GM12891 (cell line): ENCODE data around the gene CDS2.
"Not testable (repeated sequence)": the region's sequence is repeated elsewhere in the genome, so short reads cannot be mapped to it uniquely, and the experiment has no call there.

Experiments used
- DNase-seq: peaks from one replicate; pipeline ENCODE4 v3.0.0; 2011; ENCODE audit warnings: low spot score; ENCODE audit not compliant: insufficient read length
- FAIRE-seq: peaks from 2 replicates; lab custom pipeline; 2011; peaks lifted over from hg19 to GRCh38; lab: Jason Lieb, UNC
- PAX5 ChIP-seq: IDR thresholded peaks from 2 replicates; pipeline ENCODE4 v1.6.1; 2011; ENCODE audit warnings: low read length, moderate library complexity, mild to moderate bottlenecking; ENCODE audit not compliant: insufficient read depth, severe bottlenecking
- POLR2A ChIP-seq: IDR thresholded peaks from 2 replicates; pipeline ENCODE4 v1.6.1; 2011; ENCODE audit warnings: low read depth, low read length, control low read depth
- POLR2AphosphoS5 ChIP-seq: IDR thresholded peaks from 2 replicates; pipeline ENCODE4 v1.6.1; 2011; ENCODE audit warnings: low read depth, low read length, control low read depth
- POU2F2 ChIP-seq: IDR thresholded peaks from 2 replicates; pipeline ENCODE4 v1.6.1; 2011; ENCODE audit warnings: low read depth, mild to moderate bottlenecking, control low read depth, low read length, moderate library complexity
- SPI1 ChIP-seq: IDR thresholded peaks from 2 replicates; pipeline ENCODE4 v1.6.1; 2011; ENCODE audit warnings: low read depth, low read length, control low read depth
- TAF1 ChIP-seq: IDR thresholded peaks from 2 replicates; pipeline ENCODE4 v1.6.1; 2011; ENCODE audit warnings: low read depth, low read length, control low read depth

The CDS2 gene

DNA sequence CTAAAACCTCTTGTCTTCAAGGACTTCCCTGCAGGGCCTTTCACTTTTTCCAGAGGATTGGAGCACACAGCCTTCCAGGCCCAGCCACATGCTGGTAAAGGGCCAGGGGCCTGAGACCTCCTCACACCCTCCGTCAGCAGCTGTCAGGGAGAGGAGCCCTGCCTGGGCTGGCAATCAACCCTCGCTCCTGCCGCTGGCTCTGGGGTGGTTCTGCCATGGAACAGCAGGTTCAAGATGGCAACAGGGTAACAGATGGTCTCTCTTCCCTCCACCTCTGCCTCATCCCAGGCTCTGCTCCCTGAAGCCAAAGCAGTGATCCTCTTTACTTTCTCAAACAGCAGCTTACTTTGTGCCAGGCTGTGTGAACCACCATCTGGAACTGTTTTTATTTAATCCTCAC, 30.9 kb upstream of the CDS2 start:
- no peak for DNase-seq
- TF ChIP-seq SPI1 (no peak), TAF1 (no peak), POLR2A (no peak), POLR2AphosphoS5 (no peak), POU2F2 (no peak), PAX5 (no peak)
- FAIRE-seq = no peak

DNA sequence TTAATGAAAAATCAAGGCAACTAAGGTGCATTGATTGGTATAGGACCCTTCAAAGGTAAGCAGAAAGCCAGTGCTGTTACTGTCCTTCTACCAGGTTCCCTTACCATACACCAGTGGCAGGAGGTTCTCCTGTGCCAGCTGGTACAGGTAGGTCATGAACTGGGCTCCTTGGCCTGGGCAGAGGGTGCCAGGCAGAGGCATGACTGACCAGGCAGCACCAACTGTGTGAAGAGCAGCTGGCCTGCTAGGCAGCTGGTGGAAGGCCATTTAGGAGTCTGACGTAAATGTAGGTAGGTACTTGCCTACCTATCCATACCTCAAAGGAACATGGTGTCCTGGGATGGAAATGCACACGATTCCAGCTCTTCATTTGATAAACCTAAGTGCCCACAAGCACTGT, 30.3 kb upstream of the CDS2 start:
- TF ChIP-seq POU2F2 (no peak), POLR2AphosphoS5 (no peak)
- FAIRE-seq = no peak
- DNase-seq = no peak

DNA sequence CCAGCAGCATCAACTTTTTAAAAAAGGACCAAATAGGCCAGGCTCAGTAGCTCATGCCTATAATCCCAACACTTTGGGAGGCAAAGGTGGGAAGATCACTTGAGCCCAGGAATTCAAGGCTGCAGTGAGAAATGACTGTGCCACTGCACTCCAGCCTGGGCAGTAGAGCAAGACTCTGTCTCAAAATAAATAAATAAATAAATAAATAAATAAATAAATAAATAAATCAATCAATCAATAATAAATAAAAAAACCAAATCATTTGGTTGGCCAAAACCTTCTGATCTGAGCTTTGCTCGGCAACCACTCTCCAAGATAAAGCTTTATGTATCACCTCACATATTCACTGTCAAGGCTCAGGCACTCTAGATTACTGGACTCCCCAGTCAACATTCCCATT, 27.8 kb upstream of the CDS2 start:
- not testable (repeated sequence) for FAIRE-seq, DNase-seq

DNA sequence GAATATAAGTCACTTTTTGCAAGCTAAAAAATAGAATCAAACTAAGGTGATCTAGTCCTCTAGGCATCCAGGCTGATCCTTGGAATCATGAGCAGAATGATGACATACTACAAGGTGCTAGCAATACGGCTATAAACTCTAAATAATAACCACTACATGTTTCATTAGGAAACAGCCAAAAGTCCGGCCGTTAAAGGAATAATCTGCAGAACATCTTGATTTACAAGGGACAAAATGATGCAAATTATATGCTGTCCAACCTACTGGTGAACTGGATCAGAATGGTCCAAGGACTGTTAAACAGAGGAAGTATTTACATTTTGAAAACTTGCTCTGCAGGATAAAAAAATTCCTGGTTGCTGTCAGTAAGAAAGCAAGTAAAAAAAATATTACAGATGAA, 26.9 kb upstream of the CDS2 start:
- not testable (repeated sequence) for DNase-seq, FAIRE-seq

DNA sequence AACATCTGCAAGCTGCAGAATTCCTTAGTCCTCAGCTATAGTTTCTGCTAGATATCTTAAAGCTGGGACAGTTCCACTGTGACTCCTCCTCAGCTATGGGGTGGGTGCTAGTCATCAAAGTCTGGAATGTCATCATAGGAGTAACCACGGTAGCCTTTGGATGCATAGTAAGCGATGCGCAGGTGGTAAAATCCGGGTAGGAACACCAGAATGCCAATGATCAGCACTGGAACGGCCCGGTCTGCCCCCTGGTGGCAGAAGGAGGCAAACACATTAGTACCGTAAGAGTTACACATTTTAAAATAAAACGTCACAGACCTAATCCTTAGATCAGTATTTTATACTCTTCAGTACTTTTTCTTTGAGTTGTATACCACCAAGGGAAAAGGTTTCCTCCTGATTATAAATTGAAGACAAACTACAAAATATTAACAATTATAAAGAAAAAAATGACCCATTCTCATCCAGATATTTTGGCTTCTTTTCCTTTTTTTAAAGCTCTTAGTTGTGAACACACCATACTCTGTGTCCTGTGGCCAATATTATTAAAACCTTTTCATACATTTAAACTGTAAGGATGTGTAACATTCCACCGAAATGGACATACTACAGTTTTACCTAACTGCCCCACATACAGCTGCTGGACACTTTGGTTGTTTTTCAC, 26.0 kb upstream of the CDS2 start:
- DNase-seq = no peak
- no peak for TF ChIP-seq PAX5
- TF ChIP-seq TAF1 = no peak
- peak; percentile 14; the same call in 1 of the 2 replicates for TF ChIP-seq POU2F2
- FAIRE-seq = peak; percentile 60

DNA sequence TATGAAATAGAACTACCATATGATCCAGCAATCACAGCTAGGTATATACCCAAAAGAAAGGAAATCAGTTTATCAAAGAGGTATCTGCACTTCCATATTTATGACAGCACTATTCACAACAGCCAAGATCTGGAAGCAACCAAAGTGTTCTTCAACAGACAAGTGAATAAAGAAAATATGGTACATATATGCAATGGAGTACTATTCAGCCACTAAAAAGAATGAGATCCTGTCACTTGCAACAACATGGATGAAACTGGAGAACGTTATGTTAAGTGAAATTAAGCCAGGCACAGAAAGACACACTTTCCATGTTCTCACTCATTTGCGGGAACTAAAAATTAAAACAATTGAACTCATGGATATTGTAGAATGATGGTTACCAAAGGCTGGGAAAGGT, 22.3 kb upstream of the CDS2 start:
- no peak for TF ChIP-seq POU2F2
- TF ChIP-seq SPI1 = no peak
- TF ChIP-seq POLR2AphosphoS5 = no peak
- TF ChIP-seq PAX5 = no peak
- no peak for TF ChIP-seq TAF1
- no peak for TF ChIP-seq POLR2A
- FAIRE-seq (no peak), DNase-seq (no peak)

DNA sequence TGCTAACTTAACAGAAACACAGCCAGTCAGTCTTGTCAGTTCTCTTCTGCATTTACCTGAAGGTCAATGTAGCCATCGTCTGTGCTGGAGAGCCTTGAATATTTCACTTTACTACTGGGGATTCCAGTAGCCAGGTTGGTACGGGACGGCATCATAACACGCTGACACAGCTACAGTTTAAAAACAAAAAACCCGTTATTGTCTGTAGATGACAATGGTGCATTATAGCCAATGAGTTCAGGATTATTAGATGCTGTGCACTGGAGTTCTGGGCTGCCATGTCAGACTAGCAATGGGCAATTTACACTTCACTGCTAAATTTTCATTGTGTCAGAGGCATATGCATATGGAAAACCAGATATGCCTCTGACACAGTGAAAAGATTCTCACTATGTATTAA, 17.5 kb upstream of the CDS2 start:
- DNase-seq = no peak
- no peak for FAIRE-seq
- TF ChIP-seq TAF1 = no peak
- no peak for TF ChIP-seq POU2F2
- TF ChIP-seq POLR2A = no peak
- no peak for TF ChIP-seq PAX5
- no peak for TF ChIP-seq SPI1
- TF ChIP-seq POLR2AphosphoS5 = no peak

DNA sequence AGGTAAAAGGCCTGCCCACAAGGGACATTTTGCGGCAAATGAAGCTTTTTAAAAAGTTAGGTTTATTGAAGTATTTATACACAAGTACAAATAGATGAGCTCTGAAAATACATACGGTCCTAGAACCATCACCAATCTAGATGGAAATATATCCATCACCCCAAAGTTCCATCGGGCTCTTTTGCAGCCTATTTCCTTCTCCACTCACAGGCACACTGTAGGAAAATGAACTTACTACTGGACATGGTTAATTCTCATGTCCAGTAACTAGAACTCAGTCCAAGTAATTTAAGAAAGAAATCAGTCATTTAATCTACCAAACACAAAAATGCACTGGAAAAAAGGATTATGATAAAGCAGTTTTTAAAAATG, 13.2 kb upstream of the CDS2 start:
- FAIRE-seq (peak; percentile 16), DNase-seq (no peak)
- no peak for TF ChIP-seq TAF1

DNA sequence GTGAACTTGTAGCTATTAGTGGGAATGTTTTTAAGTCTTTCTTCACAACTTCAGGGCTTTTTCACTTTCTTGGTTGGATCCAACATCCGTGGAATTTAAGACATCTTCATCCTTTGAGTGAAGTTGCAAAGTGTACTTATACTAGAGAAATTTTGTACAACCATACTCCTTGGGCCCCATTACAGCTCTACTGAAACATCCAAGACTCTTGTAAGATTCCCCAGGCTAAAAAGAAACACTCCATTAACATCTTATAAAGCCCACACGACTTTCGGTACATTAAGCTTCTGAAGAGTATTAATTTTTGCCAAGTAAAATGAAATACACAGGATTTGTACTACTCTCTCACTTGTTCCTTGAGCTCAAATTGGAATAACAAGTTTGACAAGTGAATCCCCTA, 12.4 kb upstream of the CDS2 start:
- FAIRE-seq (no peak), DNase-seq (no peak)
- TF ChIP-seq POLR2A (no peak), POU2F2 (no peak), TAF1 (no peak), PAX5 (no peak), POLR2AphosphoS5 (no peak), SPI1 (no peak)

DNA sequence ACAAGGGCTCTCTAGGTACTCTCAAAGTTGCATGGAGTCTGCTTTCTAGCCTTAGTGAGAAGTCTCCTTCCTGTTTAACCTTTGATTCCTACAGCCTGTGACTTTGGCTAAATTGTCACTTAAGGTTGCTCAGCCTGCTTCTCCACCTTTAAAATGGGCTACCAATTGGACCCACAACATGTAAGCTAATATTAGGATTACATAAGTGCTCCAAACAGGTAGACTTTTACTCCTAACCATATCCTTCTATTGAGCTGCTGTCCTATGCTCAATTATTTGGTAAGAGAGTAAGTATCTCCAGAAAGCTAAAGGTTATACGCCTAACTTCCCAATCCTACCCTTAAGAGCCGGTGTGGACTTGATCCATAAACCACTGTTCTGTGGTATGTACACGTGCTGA, 9.9 kb upstream of the CDS2 start:
- DNase-seq (no peak), FAIRE-seq (no peak)
- TF ChIP-seq SPI1 (no peak), POU2F2 (no peak), TAF1 (no peak), PAX5 (no peak), POLR2AphosphoS5 (no peak), POLR2A (no peak)
